Activated T-cell treated with anti-CD3 and anti-CD28 coated beads for 24 hours (primary cell): ENCODE data around the gene CCDC102A.
"Not testable (repeated sequence)": the region's sequence is repeated elsewhere in the genome, so short reads cannot be mapped to it uniquely, and the experiment has no call there.

ENCODE experiments used
- DNase-seq: peaks from one replicate; pipeline ENCODE4 v3.0.0-alpha.2; 2020; ENCODE audit warnings: low read depth

The CCDC102A gene

DNA sequence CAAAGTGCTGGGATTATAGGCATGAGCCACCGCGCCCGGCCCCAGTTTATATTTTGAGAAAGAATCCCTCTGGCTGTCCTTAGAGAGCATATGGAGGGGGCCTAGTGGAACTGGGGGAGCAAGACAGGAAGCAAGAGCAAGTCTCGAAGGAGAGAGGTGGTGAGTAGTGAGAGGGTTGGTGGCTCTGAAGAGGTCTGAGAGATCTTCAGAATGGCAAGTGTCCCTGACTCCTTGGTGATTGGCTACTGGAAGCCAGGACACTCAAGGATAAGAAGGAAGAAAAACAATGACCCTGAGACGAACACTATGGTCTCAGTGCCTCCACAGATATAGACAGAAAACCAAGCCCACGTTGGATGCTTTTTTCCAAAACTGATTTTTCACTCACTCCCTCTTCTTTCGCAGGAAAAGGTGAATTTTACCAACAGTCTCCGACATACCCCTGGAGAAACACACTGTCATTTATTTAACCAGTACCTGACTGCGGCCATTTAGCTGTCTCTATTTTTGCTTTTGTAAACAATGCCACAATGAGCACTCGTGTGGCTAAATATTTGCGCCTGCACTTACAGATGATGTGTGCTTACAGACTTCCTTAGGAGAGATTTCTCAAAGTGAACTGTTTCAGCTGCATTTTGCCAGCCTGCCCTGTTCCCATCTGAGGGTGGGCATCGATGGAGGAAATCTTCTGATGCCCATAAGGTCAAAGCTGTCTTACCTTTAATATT lies 34.2 kb downstream of the CCDC102A start:
- no peak for DNase-seq

DNA sequence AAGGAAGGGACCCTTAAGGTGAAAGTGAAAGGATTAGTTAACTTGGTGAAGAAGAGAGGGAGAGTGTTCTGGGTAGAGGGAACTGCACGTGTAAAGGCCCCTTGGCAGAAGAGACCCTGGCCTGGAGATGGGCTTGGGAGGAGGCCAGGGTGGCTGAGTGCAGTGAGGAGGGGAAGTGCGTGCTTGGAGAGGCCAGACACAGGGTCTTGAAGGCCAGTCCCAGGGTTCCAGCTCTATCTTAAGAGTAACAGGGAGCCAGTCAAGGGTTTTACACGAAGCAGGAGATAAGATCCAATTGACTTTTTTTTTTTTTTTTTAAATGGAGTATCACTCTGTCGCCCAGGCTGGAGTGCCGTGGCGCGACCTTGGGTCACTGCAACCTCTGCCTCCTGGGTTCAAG lies 34.9 kb downstream of the CCDC102A start:
- no peak for DNase-seq

DNA sequence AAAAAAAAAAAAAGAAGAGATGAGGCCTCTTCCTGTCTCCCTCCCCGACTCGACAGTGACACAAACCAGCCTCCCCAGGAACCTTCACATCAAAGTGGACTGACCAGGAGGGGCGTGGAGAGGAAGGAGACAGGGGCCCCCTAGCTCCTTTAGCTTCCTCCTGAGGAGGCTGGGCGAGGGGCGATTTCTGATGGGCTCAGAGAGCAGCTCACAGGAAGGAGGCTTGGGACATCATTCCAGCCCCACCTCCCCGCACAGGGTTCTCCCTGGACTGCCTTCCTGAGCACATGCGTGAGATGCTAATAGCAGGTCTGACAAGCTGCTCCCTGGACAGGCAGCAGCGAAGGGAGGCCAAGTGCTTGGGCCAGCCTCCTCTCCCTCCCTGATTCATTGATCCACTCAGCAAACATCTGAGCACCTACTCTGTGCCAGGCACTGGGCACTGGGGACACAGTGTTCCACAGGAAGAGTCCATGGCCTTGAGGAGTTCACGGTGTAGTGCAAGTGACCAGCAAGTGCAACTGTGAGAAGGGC lies 35.7 kb downstream of the CCDC102A start:
- DNase-seq: no peak

DNA sequence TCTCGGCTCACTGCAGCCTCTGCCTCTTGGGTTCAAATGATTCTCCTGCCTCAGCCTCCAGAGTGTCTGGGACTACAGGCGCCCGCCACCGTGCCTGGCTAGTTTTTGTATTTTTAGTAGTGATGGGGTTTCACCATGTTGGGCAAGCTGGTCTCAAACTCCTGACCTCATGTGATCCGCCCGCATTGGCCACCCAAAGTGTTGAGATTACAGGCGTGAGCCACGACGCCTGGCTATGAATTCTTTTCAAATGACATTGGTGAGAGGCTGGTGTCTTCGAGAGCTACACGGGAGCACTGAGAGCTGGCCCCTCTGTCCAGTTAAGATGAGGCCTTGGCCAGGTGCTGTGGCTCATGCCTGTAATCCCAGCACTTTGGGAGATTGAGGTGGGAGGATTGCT lies 36.4 kb downstream of the CCDC102A start:
- not testable (repeated sequence) for DNase-seq

DNA sequence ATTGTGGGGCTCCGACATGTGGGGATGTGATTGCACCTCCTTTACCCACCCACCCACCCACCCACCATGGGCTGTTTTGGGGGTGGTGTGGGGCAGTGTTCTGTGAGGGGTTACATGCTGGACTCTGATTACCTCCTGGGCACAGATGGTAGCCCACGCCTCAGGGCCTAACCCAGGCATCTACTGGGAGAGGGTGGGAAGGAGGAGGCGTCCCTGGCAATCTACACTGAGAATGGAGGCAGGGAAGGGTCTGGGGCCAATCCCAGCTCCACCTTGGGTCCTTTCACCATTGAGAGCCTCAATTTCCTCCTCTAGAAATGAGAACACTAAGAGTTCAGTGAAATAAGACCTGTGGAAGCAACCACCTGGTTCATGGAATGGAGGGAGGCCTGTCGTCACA lies 38.3 kb downstream of the CCDC102A start:
- DNase-seq: no peak

DNA sequence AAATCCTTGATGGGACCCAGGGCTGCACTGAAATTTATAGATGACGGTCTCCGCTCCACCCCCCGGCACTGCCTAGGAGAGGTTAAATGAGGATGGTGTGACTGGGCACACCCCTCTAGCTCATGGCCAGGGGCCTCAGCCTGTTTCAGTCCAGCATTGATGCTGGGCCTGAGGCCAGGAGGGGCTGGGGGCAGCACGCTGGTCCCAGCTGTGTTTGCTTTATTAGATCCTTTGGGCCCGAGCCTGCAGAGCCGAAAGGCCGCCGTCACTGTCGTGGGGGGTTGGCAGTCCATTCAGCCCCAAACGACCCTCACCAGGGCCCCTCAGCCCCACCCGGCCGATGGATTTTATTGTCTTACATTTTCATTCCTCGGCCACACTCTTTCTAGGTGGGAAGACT lies 39.2 kb downstream of the CCDC102A start:
- DNase-seq: no peak

DNA sequence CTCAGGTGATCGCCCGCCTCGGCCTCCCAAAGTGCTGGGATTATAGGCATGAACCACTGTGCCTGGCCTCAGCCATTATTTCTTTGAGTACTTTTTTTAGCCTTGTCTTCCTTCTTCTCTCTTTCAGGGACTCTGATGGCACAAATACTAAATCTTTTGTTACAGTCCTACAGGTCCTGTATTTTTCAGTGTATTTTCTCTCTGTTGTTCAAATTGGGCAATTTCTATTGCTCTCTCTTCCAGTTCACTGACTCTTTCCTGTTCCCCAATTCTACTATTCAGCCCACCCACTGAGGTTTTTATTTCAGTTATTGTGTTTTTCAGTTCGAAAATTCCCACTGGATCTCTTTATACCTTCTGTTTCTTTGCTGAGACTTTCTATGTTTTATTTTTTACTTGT lies 42.6 kb downstream of the CCDC102A start:
- no peak for DNase-seq

DNA sequence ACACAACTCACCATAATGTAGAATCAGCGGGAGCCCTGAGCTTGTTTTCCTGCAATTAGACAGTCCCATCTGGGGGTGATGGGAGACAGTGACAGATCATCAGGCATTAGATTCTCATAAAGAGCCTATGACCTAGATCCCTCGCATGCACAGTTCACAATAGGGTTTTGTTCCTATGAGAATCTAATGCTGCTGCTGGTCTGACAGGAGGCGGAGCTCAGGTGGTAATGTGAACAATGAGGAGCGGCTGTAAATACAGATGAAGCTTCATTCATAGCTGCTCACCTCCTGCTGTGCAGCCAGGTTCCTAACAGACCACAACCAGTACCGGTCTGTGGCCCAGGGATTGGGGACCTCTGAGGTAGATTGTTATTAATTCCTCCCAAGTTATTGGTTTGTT lies 47.1 kb downstream of the CCDC102A start:
- DNase-seq: no peak

DNA sequence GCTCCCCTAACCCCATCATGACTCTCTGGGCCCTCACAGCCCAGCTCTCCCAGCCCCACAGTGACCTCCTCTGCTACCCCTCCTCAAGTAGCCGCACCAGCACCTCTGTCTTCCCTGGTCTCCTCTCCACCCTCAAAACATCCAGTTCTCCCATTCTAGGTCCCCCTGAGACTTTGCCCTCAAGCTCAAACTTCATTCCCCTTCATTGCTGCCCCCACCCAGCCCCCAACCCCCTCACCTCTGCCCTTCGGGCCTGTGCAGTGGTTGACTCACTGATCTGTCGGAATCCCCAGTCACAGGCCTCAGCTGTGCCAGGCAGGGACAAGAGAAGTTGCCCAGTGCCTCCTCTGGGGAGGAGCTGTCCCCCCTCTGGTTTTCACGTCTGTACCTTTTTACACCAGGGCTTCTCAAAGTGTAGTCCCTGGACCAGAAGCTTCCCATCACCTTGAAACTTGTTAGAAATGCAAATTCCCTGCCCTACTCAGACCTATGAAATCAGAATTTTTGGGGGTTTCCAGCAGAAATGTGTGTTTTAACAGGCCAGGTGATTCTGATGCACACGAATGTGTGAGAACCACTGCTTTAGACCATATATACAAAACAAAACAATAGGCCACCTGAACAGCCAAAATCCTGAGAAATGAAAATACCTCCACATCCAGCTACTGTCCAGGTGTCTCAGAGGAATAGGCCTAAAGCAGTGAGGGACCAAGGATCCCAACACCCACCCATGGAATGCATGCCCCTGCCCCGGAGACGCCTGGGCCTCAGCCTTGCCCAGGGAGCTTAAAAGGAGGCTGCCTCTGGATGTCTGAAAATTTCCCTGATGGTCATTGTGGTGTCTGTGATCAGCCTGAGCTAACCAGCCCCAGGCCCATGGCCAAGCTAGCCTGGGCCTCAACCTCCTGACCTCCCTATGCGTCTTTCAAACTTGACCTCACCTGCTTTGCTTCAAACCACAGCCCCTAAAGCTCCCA lies 49.2 kb downstream of the CCDC102A start:
- DNase-seq: no peak

DNA sequence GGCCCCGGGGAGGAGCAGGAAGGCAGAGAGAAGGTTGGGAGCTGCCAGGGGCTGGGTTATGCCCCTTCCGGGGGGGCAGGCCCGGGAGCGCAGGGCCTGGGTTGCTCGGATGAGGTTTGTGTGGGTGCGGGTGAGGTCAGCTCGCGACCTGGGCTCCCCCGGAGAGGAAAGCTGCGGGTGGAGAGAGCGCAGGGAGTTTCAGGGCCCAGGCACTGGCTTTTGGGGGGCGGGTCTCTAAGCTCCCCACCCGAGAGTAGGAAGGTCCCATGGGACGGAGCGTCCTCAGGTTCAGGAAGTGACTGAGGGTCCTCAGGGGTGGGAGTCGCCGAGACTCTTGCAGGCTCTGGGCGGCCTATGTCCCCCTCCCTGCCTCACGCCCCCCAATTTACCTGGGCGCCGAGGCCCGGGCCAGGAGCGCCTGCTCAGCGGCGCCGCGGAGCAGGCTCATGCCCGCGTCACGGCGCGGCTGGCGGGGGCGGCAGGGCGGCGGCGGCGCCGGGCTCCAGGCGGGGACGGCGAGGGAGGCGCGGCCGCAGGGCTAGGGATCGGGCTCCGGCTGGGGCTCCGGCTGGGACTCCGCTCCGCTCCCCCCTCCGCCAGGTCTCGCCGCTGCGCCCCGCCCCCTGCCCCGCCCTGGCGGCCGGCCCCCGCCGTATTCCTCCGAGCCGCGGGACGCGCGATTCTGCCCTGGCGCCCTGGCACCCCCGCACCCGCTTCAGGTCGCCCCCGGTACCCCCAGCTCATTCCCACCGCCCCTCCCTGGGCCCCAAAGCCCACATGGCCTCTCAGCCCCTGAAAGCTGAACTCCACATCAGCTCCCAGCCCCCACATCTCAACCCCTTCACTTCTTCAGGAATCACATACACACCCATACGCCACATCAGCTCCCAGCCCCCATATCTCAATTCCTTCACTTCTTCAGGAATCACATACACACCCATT lies 50.2 kb downstream of the CCDC102A start, which contains the start of gene DOK4:
Gene DOK4 (minus strand): TSS at position 578 of the 942 bp plus-strand sequence. CDS start 6,986 bp downstream, outside the sequence.
- peak; percentile 76 for DNase-seq

DNA sequence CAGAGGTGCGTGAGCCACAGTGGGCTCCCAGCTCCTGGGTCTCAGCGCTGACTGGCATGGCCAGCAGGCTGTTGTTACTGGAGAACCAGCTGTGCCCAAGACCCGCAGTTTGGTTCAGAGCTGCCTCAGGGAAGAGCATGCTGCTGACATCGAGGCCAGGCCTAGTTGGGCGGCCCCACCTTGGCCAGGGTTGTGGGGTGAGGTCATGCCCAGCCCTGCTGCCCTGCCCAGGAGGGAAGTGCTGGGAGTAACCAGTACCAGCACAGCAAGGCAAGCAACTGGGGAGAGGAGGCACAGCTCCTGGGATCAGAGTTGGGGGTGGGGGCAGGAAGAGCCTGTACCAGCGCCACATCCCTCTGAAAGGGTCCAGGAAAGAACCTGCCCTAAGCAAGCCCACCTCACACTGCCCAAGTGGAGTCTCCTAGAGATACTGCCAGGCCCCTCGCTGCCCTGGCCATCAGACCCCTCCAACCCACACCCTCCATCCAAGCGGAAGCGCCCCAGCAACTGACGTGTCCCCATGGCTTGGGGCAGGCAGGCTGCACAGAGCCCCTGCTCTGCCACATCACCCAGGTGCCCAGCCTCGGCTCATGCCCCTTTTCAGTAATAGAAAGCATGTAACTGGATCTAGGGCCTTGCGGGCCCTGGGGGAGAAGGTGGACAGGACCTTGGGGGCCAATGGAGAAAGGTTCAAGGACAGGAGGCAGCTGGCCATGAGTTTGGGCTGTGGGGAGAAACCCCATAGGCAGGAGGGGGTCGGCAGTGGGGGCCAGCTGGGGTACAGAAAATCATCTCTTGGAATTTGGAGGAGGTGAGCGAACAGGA lies 51.1 kb downstream of the CCDC102A start:
- DNase-seq: no peak

DNA sequence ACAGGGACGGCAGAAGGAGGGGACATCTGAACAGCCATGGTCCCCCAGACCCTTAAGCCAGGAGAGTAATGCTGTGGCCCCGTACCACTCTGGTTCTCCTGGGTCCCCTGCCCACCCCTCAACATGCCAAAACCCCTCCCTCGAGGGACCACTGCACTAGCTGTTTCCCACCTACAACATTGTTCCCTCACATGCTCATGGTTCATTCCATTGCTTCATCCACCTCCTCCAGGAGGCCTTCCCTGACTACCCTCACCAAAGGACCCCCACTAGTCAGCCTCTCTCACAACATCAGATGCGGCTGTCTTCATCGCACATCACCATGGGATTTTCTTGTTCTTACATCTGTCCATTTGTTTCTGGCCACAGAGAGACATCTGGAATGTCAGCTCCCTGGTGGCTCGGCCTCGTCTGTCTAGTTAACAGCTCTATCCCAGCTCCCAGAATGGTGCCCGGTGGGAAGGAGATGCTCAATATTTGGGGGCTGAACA lies 51.8 kb downstream of the CCDC102A start:
- no peak for DNase-seq

DNA sequence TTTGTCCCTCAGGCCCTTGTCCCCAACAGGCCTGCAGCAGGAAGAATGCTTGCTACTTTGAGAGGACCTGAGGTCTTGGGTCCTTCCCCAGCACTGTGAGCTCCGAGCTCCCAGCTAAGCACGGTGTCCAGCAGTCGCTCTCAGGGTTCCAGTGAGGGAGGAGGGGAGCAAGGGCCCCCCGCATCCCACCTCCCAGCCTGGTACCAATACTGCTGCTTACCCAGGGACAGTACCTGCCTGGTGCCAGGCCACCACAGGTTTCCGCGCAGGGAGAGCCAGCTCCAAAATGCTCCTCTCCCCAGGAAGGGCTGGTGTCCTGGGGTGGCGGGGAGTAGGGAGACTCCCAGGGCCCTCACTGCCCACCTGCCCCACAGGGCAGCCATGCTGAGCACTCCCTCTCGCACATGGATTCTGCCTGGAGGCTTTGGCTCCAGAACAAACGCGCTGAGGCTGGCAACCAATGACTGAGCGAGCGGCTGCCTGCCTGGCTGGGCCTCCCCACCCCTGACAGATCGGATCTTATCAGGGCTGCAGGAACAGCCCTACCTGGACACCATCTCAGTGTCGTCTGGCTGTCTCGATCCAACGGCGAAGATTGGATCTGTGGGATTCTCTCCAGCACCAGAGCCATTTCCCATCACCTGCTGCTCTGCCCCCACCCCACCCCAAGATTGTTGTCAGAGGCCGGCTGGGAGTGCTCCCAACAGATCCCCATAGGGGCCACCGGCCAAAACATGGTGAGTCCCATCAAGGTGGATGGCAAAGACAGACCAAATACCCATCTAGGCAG lies 52.5 kb downstream of the CCDC102A start:
- no peak for DNase-seq

DNA sequence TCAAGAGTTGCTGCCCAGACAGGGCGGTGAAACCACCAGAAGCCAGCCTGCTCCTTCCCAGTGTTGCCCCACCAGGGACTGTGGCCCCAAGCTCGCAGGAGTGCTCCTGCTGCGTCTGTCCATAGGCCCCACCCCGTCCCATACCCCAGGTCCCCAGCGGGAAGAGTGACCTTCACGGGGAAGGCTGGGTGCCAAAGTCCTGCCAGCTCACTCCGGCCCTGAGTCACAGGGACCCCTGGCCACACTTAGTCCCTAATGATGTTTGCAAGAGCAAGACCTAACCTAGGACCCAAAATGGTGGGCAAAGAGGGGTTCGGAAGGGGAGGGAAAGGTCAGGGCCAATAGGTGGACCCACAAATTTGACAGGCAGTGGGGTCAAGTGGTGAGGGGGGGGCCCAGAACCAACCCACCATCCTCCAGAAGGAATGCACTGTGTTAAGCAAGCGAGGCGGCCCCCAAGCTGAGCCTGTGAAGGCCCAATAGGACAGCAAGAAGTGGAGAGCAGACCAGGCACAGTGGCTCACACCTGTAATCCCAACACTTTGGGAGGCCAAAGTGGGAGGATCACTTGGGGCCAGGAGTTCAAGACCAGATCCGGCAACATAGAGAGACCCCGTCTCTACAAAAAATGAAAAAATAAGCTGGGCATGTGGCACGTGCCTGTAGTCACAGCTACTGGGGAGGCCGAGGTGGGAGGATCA lies 53.4 kb downstream of the CCDC102A start:
- DNase-seq: no peak

DNA sequence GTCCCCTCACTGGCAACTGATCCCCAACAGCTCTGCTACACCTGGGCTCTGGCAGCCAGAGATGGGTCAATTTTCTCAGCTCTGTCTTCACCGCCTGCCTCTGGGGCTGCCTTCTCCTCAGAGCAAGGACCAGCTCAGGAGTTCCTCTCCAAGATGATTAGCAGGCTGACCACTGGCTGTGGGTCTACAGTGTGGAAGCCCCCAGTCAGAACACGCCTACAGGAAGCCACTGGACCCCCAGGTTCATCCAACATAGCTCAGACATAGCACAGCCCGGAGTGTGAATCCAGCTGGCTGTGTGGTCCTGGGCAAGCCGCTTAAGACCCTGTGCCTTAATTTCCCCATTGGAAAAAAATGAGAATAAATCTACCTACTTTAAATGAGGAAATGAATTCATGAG lies 55.0 kb downstream of the CCDC102A start:
- no peak for DNase-seq

DNA sequence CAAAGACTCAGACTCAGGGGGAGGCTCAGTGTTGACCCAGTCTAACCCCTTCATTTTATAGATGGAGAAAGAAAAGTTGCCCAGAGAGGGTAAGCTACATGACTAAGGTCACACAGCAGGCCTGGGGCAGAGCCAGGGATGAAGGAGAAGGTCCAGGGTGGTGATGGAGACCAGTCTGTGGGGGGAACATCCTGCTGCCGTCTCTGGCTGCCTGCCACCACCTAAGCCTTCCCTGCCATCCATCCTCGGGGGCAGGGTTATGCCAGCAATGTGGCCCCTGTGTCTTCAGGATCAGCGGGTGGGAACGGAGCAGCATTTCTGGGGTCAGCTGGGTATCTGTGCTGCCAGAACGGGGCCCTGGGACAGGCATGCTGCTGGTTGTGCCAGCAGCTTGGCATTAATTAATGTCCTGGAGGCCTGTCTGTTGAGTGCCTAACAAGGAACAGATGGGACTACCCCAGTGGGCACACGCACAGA lies 55.6 kb downstream of the CCDC102A start:
- DNase-seq: no peak

DNA sequence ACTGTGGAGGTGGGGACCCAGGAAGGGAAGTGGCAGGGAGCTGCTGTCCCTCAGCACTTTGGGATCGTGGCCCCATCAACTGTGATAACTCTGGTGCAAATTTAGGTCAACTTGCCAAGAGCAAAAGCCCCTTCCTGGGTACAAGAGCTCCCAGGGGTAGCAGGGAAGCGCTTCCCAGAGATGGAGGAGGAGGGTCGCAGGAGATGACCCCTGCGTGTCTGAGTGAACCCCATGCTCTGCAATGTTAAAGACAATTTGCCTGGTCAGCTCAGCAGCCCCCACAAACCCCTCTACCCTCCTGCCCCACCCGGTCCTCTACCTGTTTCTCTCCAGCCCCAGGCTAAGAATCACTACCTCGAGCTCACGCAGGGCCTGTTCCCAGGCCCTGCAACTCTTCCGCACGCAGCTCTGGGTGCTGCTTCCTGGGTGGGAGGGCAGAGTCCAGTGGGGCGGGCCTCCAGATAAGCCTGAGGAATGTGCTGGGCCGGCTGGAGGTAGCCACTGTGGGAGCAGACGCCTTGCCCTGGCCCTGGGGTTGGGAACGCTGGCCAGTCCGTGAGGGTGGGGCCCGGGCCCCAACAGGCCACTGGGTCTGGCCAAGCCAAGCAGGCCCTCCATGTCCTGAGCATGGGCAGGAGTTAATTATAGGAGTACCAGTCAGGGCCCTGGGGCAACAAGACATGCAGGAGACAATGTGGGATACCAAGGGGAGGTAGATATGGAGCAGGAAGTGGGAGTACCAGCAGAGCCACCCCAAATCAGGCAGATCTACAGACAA lies 56.2 kb downstream of the CCDC102A start:
- no peak for DNase-seq
